Neural cell (in vitro differentiated cells): Measurements from ENCODE around the gene POMP.

Experiments used
- CTCF ChIP-seq: fragments of 450-650 bp; IDR thresholded peaks from 2 replicates; pipeline ENCODE4 v1.5.1; 2014; ENCODE audit warnings: antibody characterized with exemption, mild to moderate bottlenecking, moderate library complexity; ENCODE audit not compliant: poor library complexity, severe bottlenecking
- EZH2 ChIP-seq: fragments of 200-600, 300-800 bp; shearing (Covaris generic), sonication (generic); IDR thresholded peaks from 2 replicates; pipeline ENCODE4 v1.6.1; 2014; ENCODE audit warnings: antibody characterized with exemption, low read length, borderline replicate concordance, mild to moderate bottlenecking; ENCODE audit not compliant: insufficient read depth, poor library complexity, severe bottlenecking

GRCh38 chr13:28678809-28679208 lies 19.9 kb downstream of the POMP start:
- TF ChIP-seq EZH2: no peak
- no peak for TF ChIP-seq CTCF
